ENCODE measurements around the gene UPK1A.

Gene UPK1A

DNA sequence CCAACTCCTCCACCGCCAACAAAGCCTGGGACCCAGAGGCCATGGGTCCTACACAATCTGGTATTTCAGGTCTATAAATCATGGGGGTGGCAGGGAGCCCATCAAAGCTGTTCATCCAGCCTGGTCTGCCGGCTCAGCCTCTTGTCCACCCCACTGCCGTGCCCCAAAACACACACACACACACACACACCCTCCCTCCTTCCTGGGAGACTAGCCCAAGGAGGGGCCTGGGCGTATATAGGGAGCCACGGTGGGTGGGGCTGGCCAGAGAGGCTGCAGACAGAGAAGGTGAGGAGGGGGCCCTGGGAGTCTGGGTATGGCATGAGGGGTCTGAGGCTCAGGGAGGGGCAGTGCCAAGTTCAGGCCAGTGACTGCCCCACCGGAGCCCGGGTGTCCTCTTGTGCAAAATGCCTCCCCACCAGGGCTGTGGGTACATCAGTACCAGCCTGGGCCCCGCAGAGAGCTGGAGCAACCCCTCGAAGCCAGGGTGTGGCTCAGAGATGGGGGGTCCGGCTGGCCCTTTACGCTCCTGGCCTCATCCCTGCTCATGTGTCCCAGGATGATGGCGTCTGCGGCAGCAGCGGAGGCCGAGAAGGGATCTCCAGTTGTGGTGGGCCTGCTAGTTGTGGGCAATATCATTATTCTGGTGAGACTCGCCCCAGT lies at the start of gene UPK1A:
Gene UPK1A (plus strand): TSS at position 267 of the 663 bp plus-strand sequence. CDS start 296 bp downstream, at position 563.
- no peaks in the 10 kb centered on the region for H3K4me1 ChIP-seq (ENCODE audit: insufficient read depth, insufficient read length)
- H3K9ac ChIP-seq (ENCODE audit: insufficient read length, low read depth): no peak within 1 kb of the TSS
- TF ChIP-seq ZNF274 (IDR thresholded peaks at IDR 0.05; ENCODE audit: low read depth, low read length) (no peak), YY1 (IDR thresholded peaks at IDR 0.05; ENCODE audit: insufficient read depth, insufficient read length) (no peak), SUZ12 (IDR thresholded peaks at IDR 0.05; ENCODE audit: extremely low read depth, insufficient read depth, insufficient read length) (no peak)
- DNase-seq (ENCODE audit: low read depth, low spot score): no peak
- no peak within 1 kb of the TSS for H3K4me3 ChIP-seq (ENCODE audit: insufficient read length, low read depth)
- H3K9me3 ChIP-seq (ENCODE audit: insufficient read depth, low read length): no peaks in the 10 kb centered on the region
- H3K27me3 ChIP-seq (ENCODE audit: insufficient read depth, insufficient read length): no peaks in the 10 kb centered on the region
- H3K36me3 ChIP-seq (ENCODE audit: insufficient read depth, insufficient read length, low read length): peaks cover 2% of the 10 kb centered on the region

- Histone ChIP-seq H3K9ac (ENCODE audit: insufficient read length, low read depth) (no peak overlapping the region), H3K36me3 (ENCODE audit: insufficient read depth, insufficient read length, low read length) (peaks cover 62% of the 10 kb centered on the region)
- no peak for DNase-seq (ENCODE audit: low read depth, low spot score)
Observed at GRCh38 chr19:35618857-35619256, 47.5 kb upstream of the UPK1A start.

GRCh38 chr19:35619290-35619923 lies 46.9 kb upstream of the UPK1A start:
- H3K36me3 ChIP-seq (ENCODE audit: insufficient read depth, insufficient read length, low read length): peaks cover 62% of the 10 kb centered on the region
- no peak overlapping the region for H3K9ac ChIP-seq (ENCODE audit: insufficient read length, low read depth)
- no peak for DNase-seq (ENCODE audit: low read depth, low spot score)
- no peaks in the 10 kb centered on the region for H3K4me1 ChIP-seq (ENCODE audit: insufficient read depth, insufficient read length)
- no peak overlapping the region for H3K4me3 ChIP-seq (ENCODE audit: insufficient read length, low read depth)
- no peaks in the 10 kb centered on the region for H3K9me3 ChIP-seq (ENCODE audit: insufficient read depth, low read length)
- TF ChIP-seq SUZ12 (IDR thresholded peaks at IDR 0.05; ENCODE audit: extremely low read depth, insufficient read depth, insufficient read length) (no peak), ZNF274 (IDR thresholded peaks at IDR 0.05; ENCODE audit: low read depth, low read length) (no peak), YY1 (IDR thresholded peaks at IDR 0.05; ENCODE audit: insufficient read depth, insufficient read length) (no peak)
- H3K27me3 ChIP-seq (ENCODE audit: insufficient read depth, insufficient read length): no peaks in the 10 kb centered on the region

More at GRCh38 chr19:35618857-35619256, 47.5 kb upstream of the UPK1A start:
- Histone ChIP-seq H3K4me1 (ENCODE audit: insufficient read depth, insufficient read length) (no peaks in the 10 kb centered on the region), H3K4me3 (ENCODE audit: insufficient read length, low read depth) (no peak overlapping the region), H3K9me3 (ENCODE audit: insufficient read depth, low read length) (no peaks in the 10 kb centered on the region), H3K27me3 (ENCODE audit: insufficient read depth, insufficient read length) (no peaks in the 10 kb centered on the region)
- TF ChIP-seq YY1 (IDR thresholded peaks at IDR 0.05; ENCODE audit: insufficient read depth, insufficient read length) (no peak), SUZ12 (IDR thresholded peaks at IDR 0.05; ENCODE audit: extremely low read depth, insufficient read depth, insufficient read length) (no peak), ZNF274 (IDR thresholded peaks at IDR 0.05; ENCODE audit: low read depth, low read length) (no peak)

- H3K36me3 ChIP-seq (ENCODE audit: insufficient read depth, insufficient read length, low read length): peaks cover 57% of the 10 kb centered on the region
- no peak for TF ChIP-seq YY1 (IDR thresholded peaks at IDR 0.05; ENCODE audit: insufficient read depth, insufficient read length)
- no peak for TF ChIP-seq ZNF274 (IDR thresholded peaks at IDR 0.05; ENCODE audit: low read depth, low read length)
- TF ChIP-seq SUZ12 (IDR thresholded peaks at IDR 0.05; ENCODE audit: extremely low read depth, insufficient read depth, insufficient read length): no peak
- no peaks in the 10 kb centered on the region for H3K27me3 ChIP-seq (ENCODE audit: insufficient read depth, insufficient read length)
- H3K4me1 ChIP-seq (ENCODE audit: insufficient read depth, insufficient read length): no peaks in the 10 kb centered on the region
- no peak for DNase-seq (ENCODE audit: low read depth, low spot score)
- H3K9ac ChIP-seq (ENCODE audit: insufficient read length, low read depth): no peak overlapping the region
- H3K4me3 ChIP-seq (ENCODE audit: insufficient read length, low read depth): no peak overlapping the region
- H3K9me3 ChIP-seq (ENCODE audit: insufficient read depth, low read length): no peaks in the 10 kb centered on the region
Observed at GRCh38 chr19:35620001-35620400, 46.3 kb upstream of the UPK1A start.

GRCh38 chr19:35621708-35622107 lies 44.6 kb upstream of the UPK1A start:
- Histone ChIP-seq H3K36me3 (ENCODE audit: insufficient read depth, insufficient read length, low read length) (peaks cover 49% of the 10 kb centered on the region), H3K9me3 (ENCODE audit: insufficient read depth, low read length) (no peaks in the 10 kb centered on the region), H3K4me3 (ENCODE audit: insufficient read length, low read depth) (no peak overlapping the region), H3K4me1 (ENCODE audit: insufficient read depth, insufficient read length) (no peaks in the 10 kb centered on the region), H3K27me3 (ENCODE audit: insufficient read depth, insufficient read length) (no peaks in the 10 kb centered on the region), H3K9ac (ENCODE audit: insufficient read length, low read depth) (no peak overlapping the region)
- no peak for DNase-seq (ENCODE audit: low read depth, low spot score)
- TF ChIP-seq YY1 (IDR thresholded peaks at IDR 0.05; ENCODE audit: insufficient read depth, insufficient read length): no peak
- TF ChIP-seq ZNF274 (IDR thresholded peaks at IDR 0.05; ENCODE audit: low read depth, low read length): no peak
- no peak for TF ChIP-seq SUZ12 (IDR thresholded peaks at IDR 0.05; ENCODE audit: extremely low read depth, insufficient read depth, insufficient read length)

DNA sequence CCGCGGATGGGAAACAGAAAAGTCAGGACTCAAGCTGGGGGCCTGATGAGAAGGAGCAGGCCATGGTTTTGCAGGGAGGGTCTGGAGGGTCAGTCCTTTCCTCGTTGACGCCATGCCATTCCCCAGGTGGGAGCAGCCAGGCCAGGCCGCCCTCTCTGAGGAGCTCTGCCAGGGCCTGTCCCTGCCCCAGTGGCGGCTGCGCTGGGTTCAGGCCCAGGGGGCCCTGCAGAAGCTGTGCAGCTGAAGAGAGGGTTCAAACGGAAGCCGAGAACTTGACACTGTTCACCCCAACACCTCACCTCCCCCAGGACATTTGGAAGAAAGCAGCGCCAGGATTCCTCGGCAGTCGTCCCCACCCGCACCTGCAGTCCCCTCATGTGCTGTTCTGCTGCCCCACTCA lies 43.6 kb upstream of the UPK1A start:
- Histone ChIP-seq H3K9ac (ENCODE audit: insufficient read length, low read depth) (no peak overlapping the region), H3K9me3 (ENCODE audit: insufficient read depth, low read length) (no peaks in the 10 kb centered on the region), H3K27me3 (ENCODE audit: insufficient read depth, insufficient read length) (no peaks in the 10 kb centered on the region), H3K36me3 (ENCODE audit: insufficient read depth, insufficient read length, low read length) (peaks cover 42% of the 10 kb centered on the region), H3K4me3 (ENCODE audit: insufficient read length, low read depth) (no peak overlapping the region), H3K4me1 (ENCODE audit: insufficient read depth, insufficient read length) (no peaks in the 10 kb centered on the region)
- TF ChIP-seq YY1 (IDR thresholded peaks at IDR 0.05; ENCODE audit: insufficient read depth, insufficient read length) (no peak), ZNF274 (IDR thresholded peaks at IDR 0.05; ENCODE audit: low read depth, low read length) (no peak), SUZ12 (IDR thresholded peaks at IDR 0.05; ENCODE audit: extremely low read depth, insufficient read depth, insufficient read length) (no peak)
- DNase-seq (ENCODE audit: low read depth, low spot score): no peak

DNA sequence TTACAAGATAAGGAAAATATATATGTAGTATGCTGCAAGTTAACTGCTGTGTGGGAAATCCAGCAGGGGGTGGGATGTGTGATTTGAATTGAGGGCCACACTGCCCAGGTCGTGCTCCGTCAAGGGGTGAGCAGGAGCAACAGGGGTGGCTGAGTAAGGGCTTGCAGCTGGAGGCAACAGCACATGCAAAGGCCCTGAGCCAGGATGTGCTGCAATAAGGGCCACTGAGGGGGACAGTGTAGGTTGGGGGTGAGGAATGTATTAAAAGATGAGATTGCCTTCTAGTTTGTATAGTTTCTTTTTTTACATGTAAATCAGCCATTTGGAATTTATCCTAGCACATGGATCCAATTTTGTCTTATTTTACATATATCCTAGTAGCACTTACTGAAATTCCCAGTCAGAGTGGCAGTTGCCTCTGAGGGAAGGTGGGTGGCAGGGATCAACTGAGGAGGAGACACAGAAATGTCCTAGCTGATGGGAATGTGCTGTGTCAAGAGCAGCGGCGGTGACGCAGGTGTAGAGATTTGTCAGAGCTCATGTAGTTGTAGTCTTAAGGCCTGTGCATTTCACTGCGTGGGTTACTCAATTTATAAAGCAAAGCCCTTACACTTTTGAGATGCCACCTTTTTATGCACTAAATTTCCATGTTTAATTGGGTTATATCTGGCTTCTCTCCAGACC lies 42.8 kb upstream of the UPK1A start:
- Histone ChIP-seq H3K9ac (ENCODE audit: insufficient read length, low read depth) (no peak overlapping the region), H3K36me3 (ENCODE audit: insufficient read depth, insufficient read length, low read length) (peaks cover 36% of the 10 kb centered on the region)

More for the DNA sequence above, 42.8 kb upstream of the UPK1A start:
- Histone ChIP-seq H3K4me3 (ENCODE audit: insufficient read length, low read depth) (no peak overlapping the region), H3K4me1 (ENCODE audit: insufficient read depth, insufficient read length) (no peaks in the 10 kb centered on the region), H3K27me3 (ENCODE audit: insufficient read depth, insufficient read length) (no peaks in the 10 kb centered on the region), H3K9me3 (ENCODE audit: insufficient read depth, low read length) (no peaks in the 10 kb centered on the region)
- DNase-seq (ENCODE audit: low read depth, low spot score): no peak
- TF ChIP-seq ZNF274 (IDR thresholded peaks at IDR 0.05; ENCODE audit: low read depth, low read length) (no peak), YY1 (IDR thresholded peaks at IDR 0.05; ENCODE audit: insufficient read depth, insufficient read length) (no peak), SUZ12 (IDR thresholded peaks at IDR 0.05; ENCODE audit: extremely low read depth, insufficient read depth, insufficient read length) (no peak)

Measured in NT2/D1 (cell line).